Renal cortical epithelial cell (primary cell): Measurements from ENCODE around the gene CDH23. TPM values are rescaled to one million over a fixed set of nuclear protein-coding genes. Genes with fewer than 3 reads are reported as not detected.

Experiments
- DNase-seq: peaks from one replicate; pipeline ENCODE4 v3.0.0-alpha.2; 2011; ENCODE audit warnings: low read depth
- total RNA-seq: library from RNA; depleted of rRNA; stranded (reverse); fragments of >200 nt; gene quantifications from 2 replicates; pipeline ENCODE4 v1.2.3, GENCODE V29; 2014

The CDH23 gene
- total RNA-seq, 1 donor from 2014 or later, result not detected

- no peak for DNase-seq
Measured at GRCh38 chr10:71392791-71393781, 3.6 kb upstream of the CDH23 start.

DNA sequence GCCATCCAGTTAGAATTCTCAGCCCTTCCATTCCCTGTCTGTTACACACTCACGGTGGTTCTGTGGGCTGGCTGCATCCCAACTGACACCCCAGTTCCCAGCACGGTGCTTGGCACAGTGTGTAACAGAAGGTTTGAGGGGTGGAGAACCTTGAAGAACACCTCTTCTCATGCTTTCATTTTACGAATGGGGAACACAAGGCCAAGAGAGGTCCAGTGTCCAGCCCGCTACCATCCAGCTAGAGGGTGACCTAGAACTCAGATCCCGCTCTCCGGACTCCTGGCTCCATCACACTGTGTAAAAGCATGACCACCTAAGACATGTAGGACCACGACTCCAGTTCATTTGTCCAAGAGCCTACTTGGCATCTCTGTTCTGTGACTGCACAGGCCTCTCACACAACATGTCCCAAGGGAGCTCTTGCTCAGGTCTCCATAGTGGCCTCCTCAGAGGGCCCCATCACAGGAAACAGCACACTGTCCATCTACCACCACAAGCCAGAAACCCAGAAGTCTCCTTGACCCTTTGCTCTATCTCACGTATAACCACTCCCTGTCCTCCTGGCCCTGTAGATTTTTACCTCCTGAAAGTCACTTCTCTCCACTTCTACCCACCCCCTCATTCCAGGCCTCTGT lies 2.8 kb upstream of the CDH23 start:
- no peak for DNase-seq

GRCh38 chr10:71394926-71395562 lies 1.7 kb upstream of the CDH23 start:
- no peak for DNase-seq

DNA sequence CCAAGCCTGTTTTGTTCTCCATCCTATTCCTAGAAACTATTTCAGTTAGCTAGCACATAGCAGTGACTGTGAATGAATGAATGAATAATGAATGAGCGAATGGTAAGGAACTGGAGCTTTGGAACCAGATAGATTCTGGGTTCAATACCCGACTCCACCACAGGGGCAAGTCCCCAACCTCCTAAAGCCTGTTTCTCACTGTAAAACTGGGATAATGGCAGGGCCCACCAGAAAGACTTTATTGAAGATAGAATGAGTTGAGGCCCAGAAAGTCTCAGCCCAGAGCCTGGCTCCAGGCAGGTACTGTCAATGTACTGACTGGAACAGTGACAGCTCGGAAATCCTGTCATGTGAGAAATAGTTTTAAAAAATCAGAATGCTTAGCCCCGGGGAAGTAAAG lies 1.1 kb upstream of the CDH23 start:
- no peak for DNase-seq

DNA sequence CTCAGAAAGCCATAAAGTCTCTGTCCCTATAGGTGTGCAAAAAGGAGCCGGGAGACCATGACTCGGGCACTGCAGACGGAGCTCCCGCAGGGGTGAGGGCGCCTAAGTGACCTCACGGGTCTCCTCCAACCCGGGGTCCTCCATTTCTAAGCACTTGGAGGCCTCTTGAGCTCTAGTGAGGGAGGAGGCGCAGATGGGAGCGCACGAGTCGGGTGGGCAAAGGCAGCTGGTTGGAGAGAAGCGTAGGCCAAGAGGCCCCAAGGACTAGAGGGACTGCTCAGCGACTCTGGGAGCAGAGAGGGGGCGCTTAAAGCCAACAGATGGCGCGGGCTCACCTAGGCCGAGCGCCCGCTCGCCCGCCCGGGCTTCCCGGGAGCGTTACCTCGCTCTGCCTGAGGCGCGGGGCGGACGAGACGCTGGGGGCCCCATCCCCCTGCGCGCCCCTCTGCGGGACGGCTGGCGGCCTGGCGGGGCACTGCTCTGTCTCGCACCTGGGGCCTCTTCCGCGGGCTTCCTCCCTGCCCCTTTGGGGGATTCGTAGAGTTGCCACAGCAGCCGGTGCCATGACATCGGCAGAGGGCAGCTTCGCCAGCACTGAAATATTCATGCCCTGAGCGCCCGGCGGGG lies 523 bp upstream of the CDH23 start:
- no peak for DNase-seq

- no peak for DNase-seq
Measured at GRCh38 chr10:71397296-71398212, 834 bp downstream of the CDH23 start.

DNA sequence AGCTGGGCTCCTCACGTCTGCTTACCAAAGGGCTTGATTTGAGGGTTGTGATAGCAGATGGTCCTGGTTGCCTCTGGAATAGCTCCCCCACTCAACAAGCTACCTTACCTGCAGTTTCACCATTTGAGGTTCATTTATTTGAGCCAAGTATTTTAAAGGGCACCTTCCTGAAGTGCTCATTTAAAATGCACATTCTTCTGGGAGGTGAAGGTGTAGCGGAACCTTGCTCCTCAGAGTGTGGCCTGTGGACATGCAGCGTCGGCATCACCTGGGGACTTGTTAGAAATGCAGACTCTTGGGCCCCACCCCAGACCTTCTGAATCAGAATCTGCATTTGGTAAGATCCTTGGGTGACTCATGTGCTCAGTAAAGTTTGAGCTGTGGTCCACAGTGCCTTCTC lies 2.3 kb downstream of the CDH23 start:
- DNase-seq, result no peak

- no peak for DNase-seq
Measured at GRCh38 chr10:71399946-71400345, 3.2 kb downstream of the CDH23 start.

DNA sequence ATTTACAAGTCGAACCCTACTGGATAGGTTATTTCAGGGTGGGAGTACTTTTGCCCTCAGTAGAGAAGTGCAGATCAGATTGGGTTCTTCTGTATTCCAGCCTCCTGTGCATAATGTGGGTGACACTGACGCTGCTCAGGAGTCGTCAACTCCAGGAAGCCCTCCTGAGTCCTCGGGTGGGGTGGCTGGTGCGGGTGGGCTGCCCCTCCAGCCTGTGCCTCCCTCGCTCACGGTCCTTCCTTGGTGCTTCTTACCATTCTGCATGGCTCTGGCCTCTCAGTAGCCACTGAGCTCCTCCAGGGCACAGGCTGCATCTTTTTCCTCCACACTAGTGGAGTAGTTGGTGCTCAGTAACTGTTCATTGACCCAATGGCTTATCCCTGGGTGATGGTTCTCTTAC lies 4.3 kb downstream of the CDH23 start:
- DNase-seq, result no peak

GRCh38 chr10:71402005-71402404 lies 5.3 kb downstream of the CDH23 start:
- DNase-seq, result no peak

DNA sequence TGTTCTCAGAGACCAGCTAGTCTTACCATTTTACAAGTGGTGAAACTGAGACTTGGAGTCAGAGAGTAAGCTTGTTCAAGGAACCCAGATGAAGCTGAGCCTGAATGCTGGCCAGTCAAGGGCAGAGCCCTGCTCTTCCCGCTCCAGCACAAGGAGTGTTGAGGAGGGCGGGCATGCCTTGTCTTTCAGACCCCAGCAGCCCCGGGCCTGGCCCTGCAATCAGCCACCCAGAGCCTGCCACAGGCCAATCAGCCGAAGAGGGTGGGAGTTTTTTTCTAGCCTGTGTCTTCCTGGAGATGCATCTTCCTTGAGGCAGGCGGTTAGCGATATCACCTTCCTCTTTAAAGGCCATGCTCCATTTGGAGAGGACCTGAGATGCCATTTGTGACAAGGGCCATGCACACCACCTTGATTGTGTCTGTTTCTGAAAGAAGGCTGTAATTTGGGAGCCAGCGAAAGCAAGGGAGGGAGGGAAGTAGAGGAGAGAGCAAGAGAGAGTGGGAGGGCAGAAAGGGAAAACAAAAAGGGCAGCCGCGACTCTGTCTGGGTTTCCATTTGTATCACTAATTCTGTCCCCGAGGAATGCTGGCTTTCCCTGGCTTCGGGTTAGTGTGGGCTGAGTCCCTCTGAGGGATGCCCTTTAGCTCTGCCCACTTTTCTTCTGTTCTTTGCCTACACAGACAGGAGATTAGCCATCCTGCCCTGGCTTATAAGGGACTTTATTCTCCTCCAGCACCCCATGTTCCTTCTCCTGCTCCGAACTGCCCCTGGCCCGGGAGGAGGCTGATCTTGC lies 8.0 kb downstream of the CDH23 start:
- no peak for DNase-seq

- no peak for DNase-seq
Measured at GRCh38 chr10:71406878-71407277, 10.2 kb downstream of the CDH23 start.

DNA sequence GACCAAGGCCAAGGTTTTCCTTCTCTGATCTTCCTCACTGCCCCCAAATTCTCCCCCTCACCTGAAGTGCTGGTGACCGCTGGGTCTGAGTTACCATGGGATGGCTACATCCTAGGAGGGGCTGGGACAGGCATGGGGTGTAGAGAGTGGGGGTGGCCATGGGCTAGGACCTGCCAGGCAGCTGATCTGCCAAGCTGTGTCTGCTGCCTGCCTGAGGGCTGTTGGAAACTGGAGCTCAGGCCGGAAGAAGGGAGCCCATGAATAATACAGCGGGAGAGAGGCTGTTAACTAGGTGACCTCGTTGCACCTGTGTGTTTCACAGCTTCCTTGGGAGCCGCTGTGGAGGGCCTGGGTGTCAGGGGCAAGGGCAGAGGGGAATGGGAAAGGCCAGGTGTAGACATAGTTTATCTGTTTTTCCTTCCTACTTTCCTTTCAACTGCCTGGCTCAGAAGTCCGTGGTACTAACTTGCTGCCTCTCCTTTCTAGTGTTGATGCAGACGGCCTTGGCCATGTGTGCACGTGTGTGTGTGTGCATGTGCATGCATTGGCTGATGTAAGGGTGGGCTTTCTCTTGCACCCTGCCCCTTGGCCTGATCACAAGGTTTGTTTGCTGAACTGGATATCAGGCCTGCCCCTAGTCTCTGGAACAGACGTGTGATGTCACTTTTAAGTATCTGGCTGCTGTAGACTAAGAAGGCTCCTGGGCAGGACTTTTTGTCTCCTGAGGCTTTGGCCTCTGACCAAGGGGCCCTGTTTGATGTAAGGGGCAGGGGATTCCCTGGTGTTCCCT lies 11.9 kb downstream of the CDH23 start:
- no peak for DNase-seq

DNA sequence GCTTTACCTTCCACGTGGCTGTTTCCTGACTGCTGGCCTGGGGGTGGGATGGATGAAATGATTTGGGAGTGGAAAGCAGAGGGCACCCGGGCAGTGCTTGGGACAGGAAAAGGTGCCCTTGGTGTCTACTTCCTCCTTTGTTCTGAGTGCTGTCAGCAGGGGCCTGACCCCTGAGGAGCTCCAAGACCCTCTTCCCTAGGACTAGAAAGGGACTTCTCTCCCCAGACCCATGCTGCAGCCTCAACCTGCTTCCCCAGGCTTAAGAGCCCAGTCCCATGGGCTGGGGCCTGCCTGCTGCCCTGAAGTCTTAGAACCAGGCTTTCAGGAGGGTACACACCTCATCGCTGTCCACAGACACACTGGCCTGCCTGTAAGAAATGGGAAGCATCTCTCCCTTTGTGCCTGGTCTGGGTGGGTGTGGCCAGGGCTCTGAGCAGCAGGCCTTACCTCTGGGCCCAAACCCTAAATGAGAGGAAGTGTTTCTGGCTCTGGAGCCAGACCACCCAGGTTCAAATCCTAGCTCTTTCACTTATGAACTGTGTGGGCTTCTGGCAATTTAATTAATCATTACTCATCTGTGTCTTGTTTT lies 12.9 kb downstream of the CDH23 start:
- DNase-seq, result no peak

DNA sequence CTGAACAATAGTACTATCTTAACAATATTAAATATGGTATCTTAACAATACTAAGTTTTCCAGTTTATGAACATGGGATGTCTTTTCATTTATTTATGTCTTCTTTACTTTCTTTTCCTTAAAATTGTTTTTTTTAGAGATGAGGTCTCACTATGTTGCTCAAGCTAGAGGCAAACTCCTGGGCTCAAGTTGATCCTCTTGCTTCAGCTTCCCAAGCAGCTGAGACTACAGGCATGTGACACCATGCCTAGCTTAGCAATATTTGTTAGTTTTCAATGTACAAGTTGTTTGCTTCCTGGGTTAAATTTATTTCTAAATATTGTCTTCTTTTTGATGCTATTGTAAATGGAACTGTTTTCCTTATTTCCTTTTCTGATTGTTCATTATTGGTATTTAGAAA lies 16.9 kb downstream of the CDH23 start:
- no peak for DNase-seq

DNA sequence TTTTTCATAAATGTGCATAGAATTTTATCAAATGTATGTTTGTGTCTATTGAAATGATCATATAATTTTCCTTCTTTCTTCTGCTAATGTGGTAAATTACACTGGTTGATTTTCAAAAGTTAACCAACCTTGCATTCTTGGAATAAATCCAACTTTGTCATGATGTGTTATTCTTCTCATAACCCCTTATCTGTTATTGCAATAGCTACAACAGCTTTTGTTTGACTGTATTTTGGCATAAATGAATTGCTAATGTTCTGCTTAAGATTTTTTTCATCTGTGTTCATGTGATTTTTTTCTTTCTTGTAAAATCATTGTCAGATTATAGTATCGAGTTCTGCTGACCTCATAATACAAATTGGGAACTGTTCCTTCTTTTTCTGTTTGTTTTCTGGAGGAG lies 17.6 kb downstream of the CDH23 start:
- no peak for DNase-seq

- no peak for DNase-seq
Measured at GRCh38 chr10:71419002-71419540, 22.4 kb downstream of the CDH23 start.

GRCh38 chr10:71419750-71420149 lies 23.0 kb downstream of the CDH23 start:
- DNase-seq, result no peak

DNA sequence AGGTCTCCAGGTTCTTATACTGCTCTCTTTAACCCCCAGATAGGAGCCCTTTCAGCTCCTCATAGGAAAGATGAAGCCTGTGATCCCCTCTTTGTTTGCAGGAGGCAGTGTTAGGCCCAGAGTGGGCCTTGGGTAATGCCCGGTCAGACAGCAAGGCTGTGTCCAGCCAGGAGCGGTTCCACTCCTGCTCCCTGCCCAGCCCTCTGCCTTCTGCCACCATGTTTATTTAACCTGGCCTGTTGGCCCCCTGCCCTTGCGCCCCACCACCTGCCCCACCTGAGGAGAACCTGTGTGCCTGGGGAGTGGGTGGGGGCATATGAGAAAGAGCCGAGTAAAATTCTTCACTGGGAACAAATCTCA lies 24.3 kb downstream of the CDH23 start:
- no peak for DNase-seq
